Endothelial cell (in vitro differentiated cells): ENCODE measurements around the gene ABCC8. TPM values are rescaled to one million over a fixed set of nuclear protein-coding genes. Genes with fewer than 3 reads are reported as not detected.

Source experiments
- DNase-seq: peaks from one replicate; pipeline ENCODE4 v3.0.0; 2021; ENCODE audit warnings: low spot score
- H3K27ac Mint-ChIP-seq: one replicate; pipeline ENCODE4 v1.8.0; 2021; ENCODE audit warnings: mixed read lengths, inconsistent platforms; ENCODE audit not compliant: unreplicated experiment
- H3K27me3 Mint-ChIP-seq: one replicate; pipeline ENCODE4 v1.8.0; 2021; ENCODE audit warnings: mild to moderate bottlenecking, moderate library complexity, mixed read lengths, inconsistent platforms; ENCODE audit not compliant: unreplicated experiment
- H3K36me3 Mint-ChIP-seq: one replicate; pipeline ENCODE4 v1.8.0; 2021; ENCODE audit warnings: mild to moderate bottlenecking, low read depth, mixed read lengths, inconsistent platforms; ENCODE audit not compliant: unreplicated experiment
- H3K4me1 Mint-ChIP-seq: one replicate; pipeline ENCODE4 v1.8.0; 2021; ENCODE audit warnings: mild to moderate bottlenecking, mixed read lengths, inconsistent platforms; ENCODE audit not compliant: unreplicated experiment
- H3K4me3 Mint-ChIP-seq: one replicate; pipeline ENCODE4 v1.8.0; 2021; ENCODE audit warnings: mild to moderate bottlenecking, mixed read lengths, inconsistent platforms; ENCODE audit not compliant: unreplicated experiment
- H3K9me3 Mint-ChIP-seq: one replicate; pipeline ENCODE4 v1.8.0; 2021; ENCODE audit warnings: mixed read lengths, inconsistent platforms; ENCODE audit not compliant: unreplicated experiment
- CTCF ChIP-seq: fragments of 200-600 bp; sonication (generic); IDR thresholded peaks from one replicate; pipeline ENCODE4 v1.5.0; 2021; ENCODE audit warnings: antibody characterized with exemption; ENCODE audit not compliant: unreplicated experiment
- total RNA-seq: library from RNA; stranded (reverse); fragmentation: NEBNext Ultra II Directional; extraction: Animal tissue kit (Norgen Biotek cat#: 25700); gene quantifications from one replicate; pipeline ENCODE4 v1.2.1, GENCODE V29; 2021; ENCODE audit not compliant: unreplicated experiment

The ABCC8 gene
- total RNA-seq, 1 donor from 2014 or later, result not detected

DNA sequence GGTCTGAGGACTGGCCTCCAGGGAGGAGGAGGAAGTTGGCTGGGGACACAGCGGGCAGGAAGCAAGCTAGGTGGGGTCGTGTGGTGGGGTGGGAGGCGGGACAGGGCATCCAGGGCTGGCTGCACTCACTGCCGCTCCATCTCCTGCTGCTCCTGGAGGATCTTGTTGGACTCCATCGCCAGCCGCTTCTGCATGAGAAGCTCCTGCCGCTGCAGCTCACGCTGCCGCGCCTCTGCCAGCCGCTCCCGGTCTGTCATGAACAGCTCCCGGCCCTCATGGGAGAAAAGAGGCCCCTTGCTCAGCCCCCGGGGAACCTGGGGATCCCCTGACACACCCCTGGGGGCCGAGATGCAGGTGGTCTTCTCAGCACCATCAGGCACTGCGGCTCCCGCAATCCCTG, 46.0 kb upstream of the ABCC8 start:
- H3K9me3 Mint-ChIP-seq, result no peaks in the 10 kb centered on the region
- H3K4me3 Mint-ChIP-seq, result no peak overlapping the region
- no peak overlapping the region for H3K27ac Mint-ChIP-seq
- DNase-seq, result no peak
- peaks cover 3% of the 10 kb centered on the region for H3K27me3 Mint-ChIP-seq
- H3K4me1 Mint-ChIP-seq, result no peaks in the 10 kb centered on the region
- no peaks in the 10 kb centered on the region for H3K36me3 Mint-ChIP-seq
- TF ChIP-seq CTCF, result no peak

DNA sequence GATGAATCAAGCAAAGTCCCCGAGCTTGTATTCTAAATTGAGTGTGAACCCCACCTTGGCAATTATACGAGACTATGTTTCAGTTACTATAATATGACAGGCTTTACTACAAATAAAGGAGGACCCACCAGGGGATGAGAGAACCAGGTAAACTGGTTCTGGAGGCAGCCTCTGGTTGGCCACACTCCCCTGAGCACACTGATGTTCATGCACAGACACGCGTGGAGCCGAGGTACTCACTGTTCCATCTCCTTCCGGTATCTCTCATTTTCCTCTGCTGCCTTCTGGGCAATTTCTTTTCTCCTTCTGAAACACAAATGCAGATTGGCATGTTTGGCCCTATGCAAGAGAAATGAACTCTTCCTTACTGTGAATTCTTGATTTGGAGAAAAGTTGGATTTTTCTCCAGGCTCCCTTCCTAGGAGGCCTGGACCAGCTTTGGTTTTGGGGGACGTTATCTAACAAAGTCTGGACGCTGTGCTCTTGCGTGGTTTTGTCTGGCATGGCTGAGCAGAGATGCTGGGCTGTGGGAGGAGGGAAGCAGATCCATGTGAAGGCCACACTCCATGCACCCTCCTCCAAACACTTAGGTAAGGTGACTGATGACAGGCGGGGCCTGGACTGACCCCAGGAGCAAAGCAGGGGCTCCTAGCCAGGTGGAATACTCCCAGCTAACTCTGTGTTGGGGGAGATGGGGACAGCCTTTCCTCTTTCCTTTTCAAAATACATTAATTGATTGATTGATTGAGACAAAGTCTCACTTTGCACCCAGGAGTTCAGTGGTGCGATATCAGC, 44.7 kb upstream of the ABCC8 start:
- no peaks in the 10 kb centered on the region for H3K4me1 Mint-ChIP-seq
- no peak for TF ChIP-seq CTCF
- H3K4me3 Mint-ChIP-seq, result no peak overlapping the region
- no peak for DNase-seq
- H3K27me3 Mint-ChIP-seq, result peaks cover 5% of the 10 kb centered on the region
- H3K9me3 Mint-ChIP-seq, result no peaks in the 10 kb centered on the region
- H3K27ac Mint-ChIP-seq, result no peak overlapping the region
- no peaks in the 10 kb centered on the region for H3K36me3 Mint-ChIP-seq

DNA sequence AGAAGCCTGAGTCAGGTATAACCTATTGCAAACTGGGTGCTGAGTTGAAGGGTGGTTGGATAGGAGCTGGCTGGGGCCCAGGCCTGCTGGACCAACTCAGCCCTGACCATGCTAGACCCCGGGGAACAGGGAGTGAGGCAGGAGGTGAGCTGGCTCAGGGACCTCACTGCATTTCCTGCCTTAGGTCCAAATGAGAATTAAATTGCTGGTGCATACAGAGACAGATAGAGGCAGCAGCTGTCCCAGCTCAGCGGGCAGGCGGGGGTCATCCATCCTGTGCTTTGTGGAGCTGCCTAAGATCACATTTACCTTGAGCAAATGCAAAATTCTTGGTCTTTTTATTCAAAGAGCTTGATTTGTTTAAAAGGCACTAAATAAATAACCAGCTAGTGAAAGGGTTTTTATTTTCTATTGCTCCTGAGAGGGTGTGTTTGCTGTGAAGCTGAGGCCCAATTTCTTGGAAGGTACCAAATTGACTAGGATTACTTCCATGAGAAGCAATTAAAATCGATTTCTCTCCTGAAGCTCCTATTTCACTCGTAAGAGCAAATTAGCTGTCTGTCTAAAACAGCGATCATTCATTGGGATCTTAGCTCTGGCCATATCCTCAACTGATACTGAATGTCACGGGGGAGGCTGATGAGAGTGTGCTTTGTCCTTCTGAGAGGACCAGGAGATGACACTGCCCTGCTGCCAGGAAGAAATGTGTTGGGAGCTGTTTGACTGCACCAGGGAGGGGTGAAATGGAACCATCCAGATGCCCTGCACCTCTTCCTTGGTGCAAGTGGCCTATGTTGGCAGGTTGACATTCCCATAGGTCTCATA, 42.6 kb upstream of the ABCC8 start:
- peaks cover 3% of the 10 kb centered on the region for H3K27me3 Mint-ChIP-seq
- H3K4me3 Mint-ChIP-seq, result no peak overlapping the region
- no peaks in the 10 kb centered on the region for H3K9me3 Mint-ChIP-seq
- no peak for DNase-seq
- H3K36me3 Mint-ChIP-seq, result no peaks in the 10 kb centered on the region
- H3K27ac Mint-ChIP-seq, result no peak overlapping the region
- TF ChIP-seq CTCF, result no peak
- no peaks in the 10 kb centered on the region for H3K4me1 Mint-ChIP-seq

DNA sequence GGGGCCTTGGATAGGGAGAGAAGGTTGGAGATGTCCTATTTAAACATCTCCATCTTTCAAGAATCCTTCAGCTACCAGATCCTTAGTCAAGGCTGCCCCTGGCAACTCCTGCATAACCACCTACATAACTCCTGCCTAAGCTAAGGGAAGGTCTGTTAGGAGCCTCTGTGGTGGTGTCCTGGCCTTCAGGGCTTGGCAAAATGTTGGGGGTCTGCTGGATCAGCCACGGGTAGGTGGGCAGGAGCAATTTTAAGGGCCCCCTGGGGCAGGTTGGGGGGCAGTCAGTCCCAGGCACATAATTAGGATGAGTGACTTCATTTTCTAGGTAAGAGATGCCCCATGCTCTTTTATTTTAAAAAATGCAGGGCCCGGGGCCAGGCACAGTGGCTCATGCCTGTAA, 41.7 kb upstream of the ABCC8 start:
- Mint-ChIP-seq H3K9me3 (no peaks in the 10 kb centered on the region), H3K27me3 (peaks cover 3% of the 10 kb centered on the region)

More for the DNA sequence above, 41.7 kb upstream of the ABCC8 start:
- H3K4me1 Mint-ChIP-seq, result no peaks in the 10 kb centered on the region
- DNase-seq, result no peak
- no peak overlapping the region for H3K4me3 Mint-ChIP-seq
- no peak overlapping the region for H3K27ac Mint-ChIP-seq
- no peaks in the 10 kb centered on the region for H3K36me3 Mint-ChIP-seq
- TF ChIP-seq CTCF, result no peak
